Mucosa of descending colon (tissue), 3 donors: ENCODE data around the gene EGFL6. TPM values are rescaled to one million over a fixed set of nuclear protein-coding genes. Genes with fewer than 3 reads are reported as not detected.

Experiments
- ATAC-seq: fragments of 200-7000 bp; cut with Tn5 transposase; one replicate; pipeline ENCODE4 v1.9.1; 2020; ENCODE audit warnings: mild to moderate bottlenecking, moderate library complexity
- DNase-seq, 3 donors: peaks; one replicate each; pipeline ENCODE4 v3.0.0-alpha.2; 2020
- H3K36me3 ChIP-seq: fragments of 200-600 bp; one replicate; pipeline ENCODE4 v1.8.0; 2021; ENCODE audit warnings: low read depth, mild to moderate bottlenecking
- H3K4me1 ChIP-seq: fragments of 200-600 bp; one replicate; pipeline ENCODE4 v1.8.0; 2021; ENCODE audit warnings: low read depth, mild to moderate bottlenecking
- H3K4me3 ChIP-seq: fragments of 200-600 bp; one replicate; pipeline ENCODE4 v1.8.0; 2021; ENCODE audit warnings: mild to moderate bottlenecking
- H3K9me3 ChIP-seq: fragments of 200-600 bp; one replicate; pipeline ENCODE4 v1.8.0; 2021; ENCODE audit warnings: mild to moderate bottlenecking
- intact Hi-C, 2 donors: fragments of 100-400 bp; cut with DNase I in 1 of 2; cut with micrococcal nuclease in 1 of 2; formaldehyde crosslinking; loops; one replicate each; pipeline versions ENCODE4 v1.11.0 to v1.11.1; 2022; cut with DNase I, micrococcal nuclease
- total RNA-seq, 3 donors: library from RNA; stranded (reverse); fragmentation: NEBNext Ultra II Directional in 2 of 3; extraction: Animal tissue kit (Norgen Biotek cat#: 25700) in 2 of 3; gene quantifications; one replicate each; pipeline versions ENCODE4 v1.2.1 to v1.2.4, GENCODE V29; 2021 to 2023
- TF ChIP-seq, protein P1 (sequence below): fragments of 200-600 bp; IDR thresholded peaks from one replicate; pipeline ENCODE4 v1.8.0; 2022; ENCODE audit warnings: antibody characterized with exemption, mild to moderate bottlenecking
- donor health status: DM: no; HTN: no; CAD: no; lungs with moderate emphysema.
- donor health status: DM: no; HTN: no; CAD: no.
- donor health status: DM: no; HTN: yes; CAD: no.

The EGFL6 gene
- total RNA-seq, 3 donors from 2014 or later = 0.29 TPM; not detected in 2

DNA sequence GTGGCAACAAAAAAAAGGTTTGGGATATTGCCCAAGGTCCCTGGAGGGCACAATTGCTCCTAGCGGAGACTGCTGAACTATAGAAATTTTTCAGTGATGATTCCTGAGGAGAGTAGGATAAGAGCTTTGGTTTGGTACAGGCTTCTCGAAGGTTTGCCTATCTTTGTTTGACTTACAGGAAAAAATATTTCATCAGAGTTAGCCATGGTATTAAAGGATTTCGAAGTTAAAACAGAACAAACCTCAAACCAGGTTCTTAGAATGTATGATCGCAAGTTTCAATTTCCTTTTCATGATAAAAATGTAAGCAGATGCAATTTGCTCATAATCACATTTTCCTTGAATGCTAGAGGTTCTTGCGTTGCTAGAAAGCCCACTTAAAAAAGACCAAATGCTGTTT is 1.7 kb downstream of the EGFL6 start:
- ATAC-seq = no peak
- Histone ChIP-seq H3K4me3 (no peak overlapping the region), H3K4me1 (no peaks in the 10 kb centered on the region), H3K36me3 (no peaks in the 10 kb centered on the region), H3K9me3 (no peaks in the 10 kb centered on the region)
- DNase-seq = no peak
- intact Hi-C loops = no loop called here
- TF ChIP-seq, protein P1, sequence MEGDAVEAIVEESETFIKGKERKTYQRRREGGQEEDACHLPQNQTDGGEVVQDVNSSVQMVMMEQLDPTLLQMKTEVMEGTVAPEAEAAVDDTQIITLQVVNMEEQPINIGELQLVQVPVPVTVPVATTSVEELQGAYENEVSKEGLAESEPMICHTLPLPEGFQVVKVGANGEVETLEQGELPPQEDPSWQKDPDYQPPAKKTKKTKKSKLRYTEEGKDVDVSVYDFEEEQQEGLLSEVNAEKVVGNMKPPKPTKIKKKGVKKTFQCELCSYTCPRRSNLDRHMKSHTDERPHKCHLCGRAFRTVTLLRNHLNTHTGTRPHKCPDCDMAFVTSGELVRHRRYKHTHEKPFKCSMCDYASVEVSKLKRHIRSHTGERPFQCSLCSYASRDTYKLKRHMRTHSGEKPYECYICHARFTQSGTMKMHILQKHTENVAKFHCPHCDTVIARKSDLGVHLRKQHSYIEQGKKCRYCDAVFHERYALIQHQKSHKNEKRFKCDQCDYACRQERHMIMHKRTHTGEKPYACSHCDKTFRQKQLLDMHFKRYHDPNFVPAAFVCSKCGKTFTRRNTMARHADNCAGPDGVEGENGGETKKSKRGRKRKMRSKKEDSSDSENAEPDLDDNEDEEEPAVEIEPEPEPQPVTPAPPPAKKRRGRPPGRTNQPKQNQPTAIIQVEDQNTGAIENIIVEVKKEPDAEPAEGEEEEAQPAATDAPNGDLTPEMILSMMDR = no peak

DNA sequence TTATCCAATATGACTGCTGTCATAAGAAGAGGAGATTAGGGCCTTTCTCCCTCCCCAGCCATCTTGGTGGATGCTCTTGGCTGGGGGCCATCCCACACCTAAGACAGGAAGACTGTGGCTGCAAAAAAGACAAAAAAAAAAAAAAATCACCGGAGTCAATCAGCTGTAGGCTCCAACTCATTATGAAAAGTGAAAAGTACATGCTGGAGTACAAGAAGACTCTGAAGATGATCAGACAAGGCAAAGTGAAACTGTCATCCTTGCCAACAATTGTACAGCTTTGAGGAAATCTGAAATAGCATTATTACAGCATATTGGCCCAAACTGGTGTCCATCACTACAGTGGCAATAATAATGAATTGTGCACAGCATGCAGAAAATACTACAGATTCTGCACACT is 5.2 kb downstream of the EGFL6 start:
- H3K36me3 ChIP-seq = no peaks in the 10 kb centered on the region
- TF ChIP-seq, protein P1 = no peak
- DNase-seq (no peak), ATAC-seq (no peak)
- intact Hi-C loops = no loop called here
- H3K9me3 ChIP-seq = no peaks in the 10 kb centered on the region
- no peaks in the 10 kb centered on the region for H3K4me1 ChIP-seq
- H3K4me3 ChIP-seq = no peak overlapping the region

DNA sequence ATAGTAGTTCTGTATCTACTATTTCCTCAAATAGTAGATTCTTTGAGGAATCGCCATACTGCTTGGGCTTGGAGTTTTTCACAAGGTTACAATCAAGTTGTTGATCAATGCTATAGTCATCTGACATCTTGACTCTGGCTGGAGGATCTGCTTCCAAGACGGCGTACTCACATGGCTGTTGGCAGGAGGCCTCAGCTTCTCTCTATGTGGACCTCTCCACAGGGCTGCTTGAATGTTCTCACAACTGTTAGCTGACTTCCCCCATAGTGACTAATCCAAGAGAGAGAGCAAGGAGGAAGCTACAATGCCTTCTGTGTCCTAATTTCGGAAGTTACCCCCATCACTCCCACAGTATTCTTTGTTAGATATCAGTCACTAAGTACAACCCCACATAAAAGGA is 10.3 kb downstream of the EGFL6 start:
- Histone ChIP-seq H3K9me3 (no peaks in the 10 kb centered on the region), H3K36me3 (no peaks in the 10 kb centered on the region), H3K4me1 (no peaks in the 10 kb centered on the region), H3K4me3 (no peak overlapping the region)
- ATAC-seq = no peak
- intact Hi-C loops = no loop called here
- TF ChIP-seq, protein P1 = no peak
- no peak for DNase-seq

DNA sequence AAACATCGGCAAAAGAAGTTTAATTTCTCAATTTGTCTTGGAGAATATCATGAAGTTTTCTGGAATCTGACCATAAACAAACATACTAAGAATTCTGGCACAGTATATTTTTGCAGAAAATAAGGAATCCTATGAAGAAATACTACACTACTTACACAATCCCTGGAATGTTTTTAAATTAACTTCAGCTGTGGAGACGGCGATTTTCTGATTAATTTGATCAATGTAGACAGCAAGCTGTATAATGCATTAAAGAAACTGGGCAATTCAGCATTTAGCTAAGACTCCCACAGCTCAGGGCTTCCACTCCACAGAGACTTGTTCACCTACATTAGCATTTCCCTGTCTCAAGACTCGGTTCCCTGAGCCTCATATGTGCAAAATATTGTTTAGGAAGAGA is 12.2 kb downstream of the EGFL6 start:
- no peak overlapping the region for H3K4me3 ChIP-seq
- TF ChIP-seq, protein P1 = no peak
- ATAC-seq = no peak
- no peaks in the 10 kb centered on the region for H3K9me3 ChIP-seq
- no peaks in the 10 kb centered on the region for H3K4me1 ChIP-seq
- intact Hi-C loops = no loop called here
- no peaks in the 10 kb centered on the region for H3K36me3 ChIP-seq
- no peak for DNase-seq

DNA sequence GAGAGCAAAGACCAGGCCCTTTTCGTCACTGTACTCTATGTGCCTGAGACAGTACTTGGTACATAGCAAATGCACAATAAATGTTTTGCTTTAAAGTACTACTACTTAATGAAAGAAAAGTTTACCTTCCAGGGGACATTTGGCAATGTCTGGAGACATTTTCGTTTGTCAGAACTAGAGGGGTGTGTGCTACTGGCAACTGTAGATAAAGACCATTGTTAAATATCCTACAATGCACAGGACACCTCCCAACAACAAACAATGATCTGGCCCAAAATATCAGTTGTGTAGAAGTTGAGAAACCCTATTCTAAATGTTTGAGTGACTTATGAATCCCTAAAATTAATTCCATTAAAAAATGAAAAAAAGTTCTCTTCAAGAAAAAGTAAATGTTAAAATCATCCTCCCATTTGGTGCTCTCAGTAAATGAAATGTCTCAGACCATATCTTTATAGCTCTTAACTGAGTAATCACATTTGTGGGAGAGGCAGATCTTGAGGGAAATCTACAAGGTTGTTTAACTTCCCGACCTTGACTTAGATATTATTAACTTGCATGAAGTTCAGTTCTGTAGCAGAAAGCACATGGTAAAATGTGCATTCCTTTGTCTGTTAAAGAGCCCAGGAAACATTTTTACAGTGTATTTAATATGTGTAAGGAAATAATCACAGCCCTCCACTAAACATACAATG is 18.5 kb downstream of the EGFL6 start:
- TF ChIP-seq, protein P1 = no peak
- H3K36me3 ChIP-seq = no peaks in the 10 kb centered on the region
- ATAC-seq = peak; percentile 73
- DNase-seq = no peak
- H3K4me3 ChIP-seq = no peak overlapping the region
- H3K4me1 ChIP-seq = no peaks in the 10 kb centered on the region
- intact Hi-C loops = no loop called here
- no peaks in the 10 kb centered on the region for H3K9me3 ChIP-seq

DNA sequence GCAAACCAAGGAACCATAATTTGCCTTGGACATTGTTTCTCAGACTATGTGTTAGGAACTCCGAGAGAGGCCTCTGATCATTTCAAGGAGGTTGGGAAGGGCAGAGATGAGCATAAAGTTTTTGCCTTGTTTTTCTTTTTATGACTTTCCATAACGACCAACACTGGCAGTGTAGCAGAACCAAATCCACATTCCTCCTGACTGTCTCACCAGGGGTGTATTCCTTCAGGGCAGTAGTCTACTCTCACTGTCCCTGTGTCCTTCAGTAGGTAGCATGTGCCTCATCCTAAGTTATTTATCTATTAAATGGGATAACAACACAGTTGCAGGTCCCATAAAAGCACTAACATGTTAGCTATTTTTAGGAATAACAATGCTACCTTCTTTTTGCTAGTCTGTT is 20.8 kb downstream of the EGFL6 start:
- Histone ChIP-seq H3K4me1 (no peaks in the 10 kb centered on the region), H3K4me3 (no peak overlapping the region), H3K36me3 (no peaks in the 10 kb centered on the region), H3K9me3 (no peaks in the 10 kb centered on the region)
- TF ChIP-seq, protein P1 = no peak
- DNase-seq = no peak
- no peak for ATAC-seq
- intact Hi-C loops = no loop called here
